ENCODE measurements around the gene EAPP.

EAPP gene, protein sequence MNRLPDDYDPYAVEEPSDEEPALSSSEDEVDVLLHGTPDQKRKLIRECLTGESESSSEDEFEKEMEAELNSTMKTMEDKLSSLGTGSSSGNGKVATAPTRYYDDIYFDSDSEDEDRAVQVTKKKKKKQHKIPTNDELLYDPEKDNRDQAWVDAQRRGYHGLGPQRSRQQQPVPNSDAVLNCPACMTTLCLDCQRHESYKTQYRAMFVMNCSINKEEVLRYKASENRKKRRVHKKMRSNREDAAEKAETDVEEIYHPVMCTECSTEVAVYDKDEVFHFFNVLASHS

DNA sequence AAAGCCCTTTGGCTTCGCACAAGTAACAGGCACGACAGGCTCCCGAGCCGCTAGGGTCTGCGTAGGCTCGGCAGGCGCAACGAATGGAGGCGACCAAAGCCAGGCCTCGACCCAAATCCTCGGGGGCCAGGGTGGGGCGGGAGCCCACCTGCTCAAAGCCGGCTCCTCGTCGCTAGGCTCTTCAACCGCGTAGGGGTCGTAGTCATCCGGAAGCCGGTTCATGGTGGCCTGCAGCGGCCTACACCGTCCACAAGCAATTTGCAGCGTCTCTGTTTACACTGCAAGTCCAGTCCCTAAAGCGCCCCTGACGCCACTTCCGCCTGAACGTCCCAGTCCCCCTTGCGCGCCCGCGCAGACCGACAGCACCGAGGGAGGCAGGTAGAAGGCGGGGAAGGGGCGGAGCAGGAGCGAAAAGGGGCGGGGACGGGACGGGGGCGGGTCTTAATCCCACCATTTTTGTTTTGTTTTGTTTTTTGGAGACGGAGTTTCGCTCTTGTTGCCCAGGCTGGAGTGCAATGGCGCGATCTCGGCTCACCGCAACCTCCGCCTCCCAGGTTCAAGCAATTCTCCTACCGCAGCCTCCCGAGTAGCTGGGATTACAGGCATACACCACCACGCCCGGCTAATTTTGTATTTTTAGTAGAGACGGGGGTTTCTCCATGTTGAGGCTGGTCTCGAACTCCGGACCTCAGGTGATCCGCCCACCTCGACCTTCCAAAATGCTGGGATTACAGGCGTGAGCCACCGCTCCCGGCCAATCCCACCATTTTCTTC lies at the start of gene EAPP:
EAPP (minus strand) TSS at position 295 of the 774 bp plus-strand sequence; CDS start at position 222, 73 bp downstream.
- peak; percentile 95 for DNase-seq (ENCODE audit: extremely low read depth, insufficient read length)
- Histone ChIP-seq H3K4me3 (replicated peaks; ENCODE audit: low read depth, low read length) (peak within 1 kb of the TSS; percentile 94), H3K27me3 (replicated peaks; ENCODE audit: control insufficient read depth, insufficient read depth, low read length) (no peaks in the 10 kb centered on the region), H3K36me3 (ENCODE audit: control insufficient read depth, insufficient read depth, low read length) (peaks cover 2% of the 10 kb centered on the region; the same call in 1 of the 2 replicates)
- TF ChIP-seq, protein P1, sequence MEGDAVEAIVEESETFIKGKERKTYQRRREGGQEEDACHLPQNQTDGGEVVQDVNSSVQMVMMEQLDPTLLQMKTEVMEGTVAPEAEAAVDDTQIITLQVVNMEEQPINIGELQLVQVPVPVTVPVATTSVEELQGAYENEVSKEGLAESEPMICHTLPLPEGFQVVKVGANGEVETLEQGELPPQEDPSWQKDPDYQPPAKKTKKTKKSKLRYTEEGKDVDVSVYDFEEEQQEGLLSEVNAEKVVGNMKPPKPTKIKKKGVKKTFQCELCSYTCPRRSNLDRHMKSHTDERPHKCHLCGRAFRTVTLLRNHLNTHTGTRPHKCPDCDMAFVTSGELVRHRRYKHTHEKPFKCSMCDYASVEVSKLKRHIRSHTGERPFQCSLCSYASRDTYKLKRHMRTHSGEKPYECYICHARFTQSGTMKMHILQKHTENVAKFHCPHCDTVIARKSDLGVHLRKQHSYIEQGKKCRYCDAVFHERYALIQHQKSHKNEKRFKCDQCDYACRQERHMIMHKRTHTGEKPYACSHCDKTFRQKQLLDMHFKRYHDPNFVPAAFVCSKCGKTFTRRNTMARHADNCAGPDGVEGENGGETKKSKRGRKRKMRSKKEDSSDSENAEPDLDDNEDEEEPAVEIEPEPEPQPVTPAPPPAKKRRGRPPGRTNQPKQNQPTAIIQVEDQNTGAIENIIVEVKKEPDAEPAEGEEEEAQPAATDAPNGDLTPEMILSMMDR (IDR thresholded peaks at IDR 0.05; ENCODE audit: insufficient read depth, low read length, poor library complexity, severe bottlenecking), result no peak

DNA sequence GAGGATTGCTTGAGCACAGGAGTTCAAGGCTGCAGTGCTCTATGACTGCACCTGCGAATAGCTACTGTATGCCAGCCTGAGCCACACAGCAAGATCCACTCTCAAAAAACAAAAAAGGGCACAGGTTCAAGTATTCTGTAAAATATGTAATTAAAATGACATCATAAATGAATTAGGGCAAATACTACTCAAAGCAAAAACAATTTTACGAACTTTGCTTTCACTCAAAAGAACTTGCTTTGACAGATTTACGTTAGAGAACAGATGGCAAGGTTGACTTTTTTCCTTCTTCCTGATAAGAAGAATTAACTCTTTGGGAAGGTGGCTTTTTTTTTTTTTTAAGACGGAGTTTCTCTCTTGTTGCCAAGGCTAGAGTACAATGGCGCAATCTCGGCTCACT lies 44.0 kb upstream of the EAPP start:
- TF ChIP-seq, protein P1 (IDR thresholded peaks at IDR 0.05; ENCODE audit: insufficient read depth, low read length, poor library complexity, severe bottlenecking), result no peak
- no peak for DNase-seq (ENCODE audit: extremely low read depth, insufficient read length)
- H3K4me3 ChIP-seq (replicated peaks; ENCODE audit: low read depth, low read length), result no peak overlapping the region
- peaks cover 10% of the 10 kb centered on the region for H3K36me3 ChIP-seq (ENCODE audit: control insufficient read depth, insufficient read depth, low read length)
- H3K27me3 ChIP-seq (replicated peaks; ENCODE audit: control insufficient read depth, insufficient read depth, low read length), result no peaks in the 10 kb centered on the region

DNA sequence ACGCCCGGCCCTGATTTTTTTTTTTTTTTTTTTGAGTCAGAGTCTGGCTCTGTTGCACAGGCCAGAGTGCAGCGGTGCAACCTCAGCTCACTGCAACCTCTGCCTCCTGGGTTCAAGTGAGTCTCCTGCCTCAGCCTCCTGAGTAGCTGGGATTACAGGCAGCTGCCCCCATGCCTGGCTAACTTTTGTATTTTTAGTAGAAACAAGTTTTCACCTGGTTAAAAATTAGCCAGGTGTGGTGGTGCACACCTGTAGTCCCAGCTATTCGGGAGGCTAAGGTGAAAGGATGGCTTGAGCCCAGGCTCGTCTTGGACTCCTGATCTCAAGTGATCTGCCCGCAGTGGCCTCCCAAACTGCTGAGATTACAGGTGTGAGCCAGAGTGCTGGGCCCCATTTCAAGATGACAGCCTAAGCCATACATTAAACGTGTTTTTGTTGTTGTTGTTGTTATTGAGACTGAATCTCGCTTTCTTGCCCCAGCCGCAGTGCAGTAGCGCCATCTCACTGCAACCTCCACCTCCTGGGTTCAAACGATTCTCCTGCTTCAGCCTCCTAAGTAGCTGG lies 42.7 kb upstream of the EAPP start:
- no peak for DNase-seq (ENCODE audit: extremely low read depth, insufficient read length)
- no peak overlapping the region for H3K4me3 ChIP-seq (replicated peaks; ENCODE audit: low read depth, low read length)
- peaks cover 6% of the 10 kb centered on the region for H3K36me3 ChIP-seq (ENCODE audit: control insufficient read depth, insufficient read depth, low read length)
- H3K27me3 ChIP-seq (replicated peaks; ENCODE audit: control insufficient read depth, insufficient read depth, low read length), result no peaks in the 10 kb centered on the region
- TF ChIP-seq, protein P1 (IDR thresholded peaks at IDR 0.05; ENCODE audit: insufficient read depth, low read length, poor library complexity, severe bottlenecking), result no peak

DNA sequence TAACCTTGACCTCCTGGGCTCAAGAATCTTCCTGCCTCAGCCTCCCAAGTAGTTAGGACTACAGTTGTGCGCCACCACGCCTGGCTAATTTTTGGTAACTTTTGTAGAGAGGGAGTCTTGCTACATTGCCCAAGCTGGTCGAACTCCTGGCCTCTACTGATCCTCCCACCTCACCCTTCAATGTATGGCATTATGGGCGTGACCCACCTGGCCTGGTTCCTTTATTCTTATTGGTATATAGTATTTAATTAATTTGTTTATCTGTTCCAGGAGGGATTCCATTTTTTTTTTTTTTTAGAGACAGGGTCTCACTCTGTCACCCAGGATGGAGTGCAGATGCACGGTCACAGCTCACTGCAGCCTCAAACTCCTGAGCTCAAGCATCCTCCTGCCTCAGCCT lies 40.9 kb upstream of the EAPP start:
- no peak for DNase-seq (ENCODE audit: extremely low read depth, insufficient read length)
- TF ChIP-seq, protein P1 (IDR thresholded peaks at IDR 0.05; ENCODE audit: insufficient read depth, low read length, poor library complexity, severe bottlenecking), result no peak
- no peaks in the 10 kb centered on the region for H3K27me3 ChIP-seq (replicated peaks; ENCODE audit: control insufficient read depth, insufficient read depth, low read length)
- H3K4me3 ChIP-seq (replicated peaks; ENCODE audit: low read depth, low read length), result no peak overlapping the region
- peaks cover 6% of the 10 kb centered on the region for H3K36me3 ChIP-seq (ENCODE audit: control insufficient read depth, insufficient read depth, low read length)

DNA sequence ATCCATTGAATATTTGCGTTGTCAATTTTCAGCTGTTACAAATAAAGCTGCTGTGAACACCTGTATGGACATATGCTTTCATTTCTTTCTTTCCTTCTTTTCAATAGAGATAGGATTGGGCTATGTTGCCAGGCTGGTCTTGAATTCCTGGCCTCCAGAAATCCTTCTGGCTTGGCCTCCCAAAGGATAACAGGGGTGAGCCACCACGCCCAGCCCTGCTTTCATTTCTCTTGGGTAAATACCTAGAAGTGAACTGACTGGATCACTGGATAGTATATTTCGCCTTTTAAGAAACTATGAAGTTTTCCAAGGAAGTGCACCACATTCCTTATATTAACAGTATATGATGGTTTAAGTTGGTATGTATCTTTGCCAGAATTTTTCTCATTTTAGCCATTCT lies 32.3 kb upstream of the EAPP start:
- Histone ChIP-seq H3K27me3 (replicated peaks; ENCODE audit: control insufficient read depth, insufficient read depth, low read length) (no peaks in the 10 kb centered on the region), H3K36me3 (ENCODE audit: control insufficient read depth, insufficient read depth, low read length) (peaks cover 6% of the 10 kb centered on the region), H3K4me3 (replicated peaks; ENCODE audit: low read depth, low read length) (no peak overlapping the region)
- TF ChIP-seq, protein P1 (IDR thresholded peaks at IDR 0.05; ENCODE audit: insufficient read depth, low read length, poor library complexity, severe bottlenecking), result no peak
- no peak for DNase-seq (ENCODE audit: extremely low read depth, insufficient read length)
